Fibroblast of villous mesenchyme (primary cell): Measurements from ENCODE around the gene DNAJC9. TPM values are rescaled to one million over a fixed set of nuclear protein-coding genes. Genes with fewer than 3 reads are reported as not detected.
A peak's percentile ranks its signal among the peaks of the same experiment; 100 is the strongest.
"Not testable (repeated sequence)": the region's sequence is repeated elsewhere in the genome, so short reads cannot be mapped to it uniquely, and the experiment has no call there.

ENCODE experiments used
- DNase-seq: peaks from one replicate; pipeline ENCODE4 v3.0.0-alpha.2; 2010; ENCODE audit warnings: low read depth
- H3K4me3 ChIP-seq: 2 replicates; pipeline ENCODE4 v1.5.1; 2011; ENCODE audit warnings: low read depth, mild to moderate bottlenecking, low read length
- total RNA-seq: library from RNA; depleted of rRNA; stranded (reverse); fragments of >200 nt; gene quantifications from 2 replicates; pipeline ENCODE4 v1.2.3, GENCODE V29; 2012
- TF ChIP-seq, protein P1 (sequence below): IDR thresholded peaks from 2 replicates; pipeline ENCODE4 v1.5.1; 2012; ENCODE audit warnings: low read depth, mild to moderate bottlenecking, low read length; ENCODE audit not compliant: insufficient read depth

The DNAJC9 gene
- total RNA-seq, 1 donor, result 28.1 TPM

DNA sequence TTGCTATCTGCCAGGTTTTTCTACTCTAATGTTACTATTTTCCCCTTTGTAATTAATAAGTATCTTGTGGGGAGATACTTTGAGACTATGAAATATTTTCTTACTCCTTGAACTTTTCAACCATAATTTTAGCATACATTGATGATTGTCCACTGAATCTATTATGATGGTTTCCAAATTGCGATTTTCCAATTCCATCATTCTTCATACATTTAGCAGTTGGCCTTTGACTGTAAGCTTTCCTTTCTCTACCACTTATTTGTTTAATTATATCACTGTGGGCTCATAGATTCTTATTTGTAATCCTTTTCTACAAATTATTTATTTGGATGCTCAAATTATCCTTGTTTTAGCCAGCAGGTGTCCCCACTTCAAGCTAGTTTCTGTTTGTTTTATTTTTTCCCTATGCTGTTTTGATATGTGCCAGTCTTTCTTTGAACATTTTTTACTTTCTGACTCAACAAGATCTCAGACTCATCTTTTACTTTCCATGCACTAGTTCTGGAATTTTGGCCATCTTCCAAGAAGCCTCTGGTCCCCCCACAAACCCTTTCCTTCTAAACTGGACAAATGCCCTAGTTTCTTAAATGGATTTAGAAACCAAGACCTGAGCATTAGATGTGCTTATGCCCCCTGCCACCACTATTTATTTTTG lies 16.8 kb upstream of the DNAJC9 start:
- DNase-seq, result peak; percentile 32
- no peak overlapping the region for H3K4me3 ChIP-seq
- TF ChIP-seq, protein P1, sequence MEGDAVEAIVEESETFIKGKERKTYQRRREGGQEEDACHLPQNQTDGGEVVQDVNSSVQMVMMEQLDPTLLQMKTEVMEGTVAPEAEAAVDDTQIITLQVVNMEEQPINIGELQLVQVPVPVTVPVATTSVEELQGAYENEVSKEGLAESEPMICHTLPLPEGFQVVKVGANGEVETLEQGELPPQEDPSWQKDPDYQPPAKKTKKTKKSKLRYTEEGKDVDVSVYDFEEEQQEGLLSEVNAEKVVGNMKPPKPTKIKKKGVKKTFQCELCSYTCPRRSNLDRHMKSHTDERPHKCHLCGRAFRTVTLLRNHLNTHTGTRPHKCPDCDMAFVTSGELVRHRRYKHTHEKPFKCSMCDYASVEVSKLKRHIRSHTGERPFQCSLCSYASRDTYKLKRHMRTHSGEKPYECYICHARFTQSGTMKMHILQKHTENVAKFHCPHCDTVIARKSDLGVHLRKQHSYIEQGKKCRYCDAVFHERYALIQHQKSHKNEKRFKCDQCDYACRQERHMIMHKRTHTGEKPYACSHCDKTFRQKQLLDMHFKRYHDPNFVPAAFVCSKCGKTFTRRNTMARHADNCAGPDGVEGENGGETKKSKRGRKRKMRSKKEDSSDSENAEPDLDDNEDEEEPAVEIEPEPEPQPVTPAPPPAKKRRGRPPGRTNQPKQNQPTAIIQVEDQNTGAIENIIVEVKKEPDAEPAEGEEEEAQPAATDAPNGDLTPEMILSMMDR, result peak; percentile 56

DNA sequence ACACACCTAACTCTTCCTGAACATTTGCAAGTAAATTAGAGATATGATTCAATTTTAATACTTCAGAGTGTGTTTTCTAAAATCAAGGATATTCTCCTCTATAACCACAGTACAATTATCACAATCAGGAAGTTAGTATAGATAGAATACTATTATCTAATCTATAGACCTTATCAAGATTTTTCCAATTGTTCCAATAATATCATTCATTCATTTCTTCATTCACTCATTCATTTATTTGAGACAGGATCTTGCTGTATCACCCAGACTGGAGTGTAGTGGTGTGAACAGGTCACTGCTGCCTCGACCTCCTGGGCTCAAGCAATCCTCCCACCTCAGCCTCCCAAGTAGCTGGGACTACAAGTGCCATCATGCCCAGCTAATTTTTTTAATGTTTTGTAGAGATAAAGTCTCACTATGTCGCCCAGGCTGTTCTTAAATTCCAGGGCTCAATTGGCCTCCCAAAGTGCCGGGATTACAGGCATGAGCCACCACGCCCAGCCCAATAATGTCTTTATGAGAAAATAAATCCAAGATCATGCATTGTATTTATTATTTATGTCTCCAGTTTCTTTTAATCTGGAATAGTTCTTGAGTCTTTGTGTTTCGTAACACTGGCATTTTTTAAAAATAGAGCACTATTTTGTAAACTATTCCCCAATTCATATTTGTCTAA lies 16.0 kb upstream of the DNAJC9 start:
- no peak overlapping the region for H3K4me3 ChIP-seq
- TF ChIP-seq, protein P1, result no peak
- DNase-seq, result no peak

DNA sequence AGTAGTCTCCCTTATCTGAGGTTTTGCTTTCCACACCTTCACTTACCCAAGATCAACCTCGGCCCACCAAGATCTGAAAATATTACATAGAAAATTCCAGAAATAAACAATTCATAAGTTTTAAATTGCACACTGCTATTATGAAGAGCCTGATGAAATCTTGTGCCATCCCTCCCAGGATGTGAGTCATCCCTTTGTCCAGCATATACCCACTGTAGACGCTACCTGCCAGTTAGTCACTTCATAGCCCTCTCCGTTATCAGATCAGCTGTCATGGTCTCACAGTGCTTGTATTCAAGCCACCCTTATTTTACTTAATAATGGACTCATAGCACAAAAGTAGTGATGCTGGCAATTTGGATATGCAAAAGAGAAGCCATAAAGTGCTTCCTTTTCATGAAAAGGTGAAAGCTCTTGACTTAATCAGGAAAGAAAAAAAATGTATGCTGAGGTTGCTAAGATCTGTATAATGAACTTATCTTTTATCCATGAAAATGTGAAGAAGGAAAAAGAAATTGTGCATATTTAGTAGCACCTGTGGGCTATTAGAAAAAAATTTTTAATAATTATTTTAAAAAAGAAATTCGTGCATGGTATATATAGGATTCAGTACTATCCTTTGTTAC lies 15.2 kb upstream of the DNAJC9 start:
- TF ChIP-seq, protein P1, result no peak
- DNase-seq, result peak; percentile 77
- no peak overlapping the region for H3K4me3 ChIP-seq

DNA sequence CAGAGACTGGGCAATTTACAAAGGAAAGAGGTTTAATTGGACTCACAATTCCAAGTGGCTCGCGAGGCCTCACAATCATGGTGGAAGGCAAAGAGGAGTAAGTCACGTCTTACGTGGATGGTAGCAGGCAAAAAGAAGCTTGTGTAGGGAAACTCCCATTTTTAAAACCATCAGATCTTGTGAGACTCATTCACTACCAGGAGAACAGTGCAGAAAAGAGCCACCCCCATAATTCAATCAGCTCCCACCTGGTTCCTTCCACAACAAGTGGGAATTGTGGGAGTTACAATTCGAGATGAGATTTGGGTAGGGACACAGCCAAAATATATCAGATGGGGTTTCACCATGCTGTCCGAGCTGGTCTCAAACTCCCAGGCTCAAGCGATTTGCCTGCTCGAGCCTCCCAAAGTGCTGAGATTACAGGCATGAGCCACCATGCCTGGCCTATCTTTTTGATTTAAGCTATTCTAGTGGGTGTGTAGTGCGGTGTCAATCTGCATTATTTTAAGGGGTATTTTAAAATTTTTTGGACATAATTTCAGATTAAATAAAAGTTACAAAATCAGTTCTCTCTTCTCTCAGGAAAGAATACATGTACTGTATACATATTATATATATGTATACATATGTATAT lies 14.4 kb upstream of the DNAJC9 start:
- TF ChIP-seq, protein P1, result no peak
- no peak for DNase-seq
- H3K4me3 ChIP-seq, result no peak overlapping the region

DNA sequence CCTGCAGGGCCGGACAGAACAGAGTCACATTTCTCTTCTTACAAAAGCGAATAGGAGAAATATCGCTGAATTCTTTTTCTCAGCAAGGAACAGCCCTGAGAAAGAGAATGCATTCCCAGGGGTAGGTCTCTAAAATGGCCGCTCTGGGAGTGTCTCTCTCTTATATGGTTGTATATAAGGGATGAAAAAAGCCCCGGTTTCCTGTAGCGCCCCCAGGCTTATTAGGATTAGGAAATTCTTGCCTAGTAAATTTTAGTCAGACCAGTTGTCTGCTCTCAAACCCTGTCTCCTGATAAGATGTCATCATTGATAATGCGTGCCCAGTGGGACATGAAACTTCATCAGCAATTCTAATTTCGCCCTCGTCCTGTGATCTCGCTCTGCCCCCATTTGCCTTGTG lies 11.6 kb upstream of the DNAJC9 start:
- not testable (repeated sequence) for H3K4me3 ChIP-seq, DNase-seq

DNA sequence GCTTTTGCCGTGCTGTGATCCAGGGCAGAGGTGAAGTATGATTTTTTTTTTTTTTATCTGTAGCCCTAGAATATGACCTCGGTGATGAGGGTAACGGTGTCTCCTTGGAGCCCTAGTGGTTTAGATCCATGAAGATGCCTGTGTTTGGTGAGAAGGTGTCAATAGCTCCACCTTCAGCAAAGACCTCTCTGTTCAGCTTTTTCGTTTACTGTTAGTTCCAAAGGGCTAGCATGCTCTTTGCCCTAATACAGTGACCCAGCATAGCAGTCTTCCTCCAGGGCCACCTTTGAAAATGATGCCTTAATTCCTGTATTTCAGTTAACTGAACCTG lies 6.1 kb upstream of the DNAJC9 start:
- DNase-seq, result no peak
- TF ChIP-seq, protein P1, result no peak
- peak overlapping the region; percentile 93 for H3K4me3 ChIP-seq
